SU-DHL-6 (cell line): ENCODE measurements around the gene PARN.

ENCODE experiments used
- H2AFZ ChIP-seq: fragments of 200-600 bp; sonication (generic); 2 replicates; pipeline ENCODE4 v1.6.1; 2014; ENCODE audit warnings: low read depth, mild to moderate bottlenecking, moderate library complexity, mixed read lengths, antibody characterized with exemption, low read length; ENCODE audit not compliant: severe bottlenecking
- H3F3A ChIP-seq: fragments of 200-600 bp; shearing (Covaris generic); 2 replicates; pipeline ENCODE4 v1.6.0; 2016; ENCODE audit warnings: antibody characterized with exemption, mild to moderate bottlenecking; ENCODE audit not compliant: insufficient read depth
- H3K27ac ChIP-seq: fragments of 200-600 bp; sonication (generic); 2 replicates; pipeline ENCODE4 v1.5.1; 2016; ENCODE audit warnings: low read depth, mild to moderate bottlenecking, low read length, moderate library complexity, mixed read lengths
- H3K27me3 ChIP-seq: fragments of 200-600 bp; sonication (generic), shearing (Covaris generic); 2 replicates; pipeline ENCODE4 v1.6.0; 2014; ENCODE audit warnings: mild to moderate bottlenecking, low read length
- H3K36me3 ChIP-seq: fragments of 200-600 bp; sonication (generic); 2 replicates; pipeline ENCODE4 v1.6.1; 2014; ENCODE audit warnings: mild to moderate bottlenecking, low read length, mixed read lengths
- H3K4me2 ChIP-seq: fragments of 300-600, 200-600 bp; shearing (Covaris generic), sonication (generic); 2 replicates; pipeline ENCODE4 v1.6.0; 2014; ENCODE audit warnings: low read length, low read depth, mild to moderate bottlenecking; ENCODE audit not compliant: poor library complexity, severe bottlenecking
- H3K4me3 ChIP-seq: fragments of 200-600 bp; sonication (generic); 2 replicates; pipeline ENCODE4 v1.5.1; 2014; ENCODE audit warnings: antibody characterized with exemption, low read length, mild to moderate bottlenecking, mixed read lengths; ENCODE audit not compliant: insufficient read depth, poor library complexity, severe bottlenecking
- H3K79me2 ChIP-seq: fragments of 200-600 bp; sonication (generic); 2 replicates; pipeline ENCODE4 v1.6.1; 2014; ENCODE audit warnings: mild to moderate bottlenecking, low read length, moderate library complexity; ENCODE audit not compliant: insufficient read depth
- H3K9ac ChIP-seq: fragments of 200-600 bp; sonication (generic); 2 replicates; pipeline ENCODE4 v1.7.0; 2014; ENCODE audit warnings: mild to moderate bottlenecking, low read length
- H3K9me2 ChIP-seq: fragments of 200-600 bp; sonication (generic); replicated peaks from 2 replicates; pipeline ENCODE4 v1.6.1; 2014; ENCODE audit warnings: low read length; ENCODE audit not compliant: insufficient read depth
- H3K9me3 ChIP-seq: fragments of 200-600 bp; sonication (generic); 2 replicates; pipeline ENCODE4 v1.6.1; 2014; ENCODE audit warnings: low read length, mixed read lengths; ENCODE audit not compliant: insufficient read depth
- H4K20me1 ChIP-seq: fragments of 200-600 bp; sonication (generic); 2 replicates; pipeline ENCODE4 v1.6.1; 2014; ENCODE audit warnings: low read depth, mild to moderate bottlenecking, antibody characterized with exemption, low read length, moderate library complexity, mixed read lengths
- CTCF ChIP-seq: fragments of 200-600 bp; sonication (generic); IDR thresholded peaks from one replicate; pipeline ENCODE4 v1.5.1; 2017; ENCODE audit warnings: antibody characterized with exemption, mild to moderate bottlenecking, low read length, moderate library complexity; ENCODE audit not compliant: insufficient read depth, poor library complexity, severe bottlenecking
- EZH2phosphoT487 ChIP-seq: fragments of 200-600 bp; sonication (generic), shearing (Covaris generic); conservative IDR thresholded peaks from 2 replicates; pipeline ENCODE4 v1.6.1; 2018; ENCODE audit warnings: mild to moderate bottlenecking, antibody characterized with exemption, low read length, moderate library complexity, mixed read lengths

The PARN gene

GRCh38 chr16:14529010-14529669, 100.9 kb downstream of the PARN start:
- no peak overlapping the region for H3K9ac ChIP-seq
- no peak overlapping the region for H3K27ac ChIP-seq
- no peaks in the 10 kb centered on the region for H3K27me3 ChIP-seq
- H2AFZ ChIP-seq, result no peak overlapping the region
- no peaks in the 10 kb centered on the region for H3K9me2 ChIP-seq
- H3K36me3 ChIP-seq, result no peaks in the 10 kb centered on the region
- no peak for TF ChIP-seq EZH2phosphoT487
- peak; percentile 64 for TF ChIP-seq CTCF
- H4K20me1 ChIP-seq, result no peaks in the 10 kb centered on the region
- H3K9me3 ChIP-seq, result no peaks in the 10 kb centered on the region
- H3F3A ChIP-seq, result no peaks in the 10 kb centered on the region; the same call in 1 of the 2 replicates
- no peak overlapping the region for H3K4me2 ChIP-seq
- H3K4me3 ChIP-seq, result no peak overlapping the region
- H3K79me2 ChIP-seq, result peaks cover 4% of the 10 kb centered on the region; the same call in 1 of the 2 replicates

- no peak overlapping the region for H2AFZ ChIP-seq
- H3K79me2 ChIP-seq, result peaks cover 7% of the 10 kb centered on the region; the same call in 1 of the 2 replicates
- no peaks in the 10 kb centered on the region; the same call in 1 of the 2 replicates for H3F3A ChIP-seq
- H3K9ac ChIP-seq, result no peak overlapping the region
- no peak overlapping the region for H3K4me3 ChIP-seq
- H3K36me3 ChIP-seq, result no peaks in the 10 kb centered on the region
- no peaks in the 10 kb centered on the region for H3K9me2 ChIP-seq
- TF ChIP-seq EZH2phosphoT487, result no peak
- TF ChIP-seq CTCF, result no peak
- H3K4me2 ChIP-seq, result no peak overlapping the region
- no peak overlapping the region for H3K27ac ChIP-seq
- 0 out of 2 replicates have a peak, but pooled peaks cover under 1% of the 10 kb centered on the region for H4K20me1 ChIP-seq
- no peaks in the 10 kb centered on the region for H3K9me3 ChIP-seq
- H3K27me3 ChIP-seq, result no peaks in the 10 kb centered on the region
Measured at GRCh38 chr16:14528306-14528705, 101.8 kb downstream of the PARN start.

- Histone ChIP-seq H3K27me3 (no peaks in the 10 kb centered on the region), H3K79me2 (peaks cover 13% of the 10 kb centered on the region; the same call in 1 of the 2 replicates), H3K4me3 (no peak overlapping the region), H3K9me2 (no peaks in the 10 kb centered on the region), H3K9ac (no peak overlapping the region), H3K9me3 (no peaks in the 10 kb centered on the region), H3F3A (no peaks in the 10 kb centered on the region; the same call in 1 of the 2 replicates), H2AFZ (no peak overlapping the region), H3K4me2 (no peak overlapping the region), H4K20me1 (0 out of 2 replicates have a peak, but pooled peaks cover 4% of the 10 kb centered on the region), H3K27ac (no peak overlapping the region), H3K36me3 (no peaks in the 10 kb centered on the region)
- TF ChIP-seq EZH2phosphoT487 (no peak), CTCF (no peak)
Measured at GRCh38 chr16:14527411-14528044, 102.5 kb downstream of the PARN start.
